SU-DHL-6 (cell line): ENCODE measurements around the gene STEAP4.

Source experiments
- H2AFZ ChIP-seq: fragments of 200-600 bp; sonication (generic); 2 replicates; pipeline ENCODE4 v1.6.1; 2014; ENCODE audit warnings: low read depth, mild to moderate bottlenecking, moderate library complexity, mixed read lengths, antibody characterized with exemption, low read length; ENCODE audit not compliant: severe bottlenecking
- H3F3A ChIP-seq: fragments of 200-600 bp; shearing (Covaris generic); 2 replicates; pipeline ENCODE4 v1.6.0; 2016; ENCODE audit warnings: antibody characterized with exemption, mild to moderate bottlenecking; ENCODE audit not compliant: insufficient read depth
- H3K27ac ChIP-seq: fragments of 200-600 bp; sonication (generic); 2 replicates; pipeline ENCODE4 v1.5.1; 2016; ENCODE audit warnings: low read depth, mild to moderate bottlenecking, low read length, moderate library complexity, mixed read lengths
- H3K27me3 ChIP-seq: fragments of 200-600 bp; sonication (generic), shearing (Covaris generic); 2 replicates; pipeline ENCODE4 v1.6.0; 2014; ENCODE audit warnings: mild to moderate bottlenecking, low read length
- H3K36me3 ChIP-seq: fragments of 200-600 bp; sonication (generic); 2 replicates; pipeline ENCODE4 v1.6.1; 2014; ENCODE audit warnings: mild to moderate bottlenecking, low read length, mixed read lengths
- H3K4me2 ChIP-seq: fragments of 300-600, 200-600 bp; shearing (Covaris generic), sonication (generic); 2 replicates; pipeline ENCODE4 v1.6.0; 2014; ENCODE audit warnings: low read length, low read depth, mild to moderate bottlenecking; ENCODE audit not compliant: poor library complexity, severe bottlenecking
- H3K4me3 ChIP-seq: fragments of 200-600 bp; sonication (generic); 2 replicates; pipeline ENCODE4 v1.5.1; 2014; ENCODE audit warnings: antibody characterized with exemption, low read length, mild to moderate bottlenecking, mixed read lengths; ENCODE audit not compliant: insufficient read depth, poor library complexity, severe bottlenecking
- H3K79me2 ChIP-seq: fragments of 200-600 bp; sonication (generic); 2 replicates; pipeline ENCODE4 v1.6.1; 2014; ENCODE audit warnings: mild to moderate bottlenecking, low read length, moderate library complexity; ENCODE audit not compliant: insufficient read depth
- H3K9ac ChIP-seq: fragments of 200-600 bp; sonication (generic); 2 replicates; pipeline ENCODE4 v1.7.0; 2014; ENCODE audit warnings: mild to moderate bottlenecking, low read length
- H3K9me2 ChIP-seq: fragments of 200-600 bp; sonication (generic); replicated peaks from 2 replicates; pipeline ENCODE4 v1.6.1; 2014; ENCODE audit warnings: low read length; ENCODE audit not compliant: insufficient read depth
- H3K9me3 ChIP-seq: fragments of 200-600 bp; sonication (generic); 2 replicates; pipeline ENCODE4 v1.6.1; 2014; ENCODE audit warnings: low read length, mixed read lengths; ENCODE audit not compliant: insufficient read depth
- H4K20me1 ChIP-seq: fragments of 200-600 bp; sonication (generic); 2 replicates; pipeline ENCODE4 v1.6.1; 2014; ENCODE audit warnings: low read depth, mild to moderate bottlenecking, antibody characterized with exemption, low read length, moderate library complexity, mixed read lengths
- CTCF ChIP-seq: fragments of 200-600 bp; sonication (generic); IDR thresholded peaks from one replicate; pipeline ENCODE4 v1.5.1; 2017; ENCODE audit warnings: antibody characterized with exemption, mild to moderate bottlenecking, low read length, moderate library complexity; ENCODE audit not compliant: insufficient read depth, poor library complexity, severe bottlenecking
- EZH2phosphoT487 ChIP-seq: fragments of 200-600 bp; sonication (generic), shearing (Covaris generic); conservative IDR thresholded peaks from 2 replicates; pipeline ENCODE4 v1.6.1; 2018; ENCODE audit warnings: mild to moderate bottlenecking, antibody characterized with exemption, low read length, moderate library complexity, mixed read lengths

The STEAP4 gene

GRCh38 chr7:88223265-88223664 lies 83.4 kb downstream of the STEAP4 start:
- Histone ChIP-seq H3K9ac (no peak overlapping the region), H3K27me3 (no peaks in the 10 kb centered on the region), H3K9me3 (no peaks in the 10 kb centered on the region), H3K4me3 (no peak overlapping the region), H3K79me2 (peaks cover 15% of the 10 kb centered on the region; the same call in 1 of the 2 replicates), H3K27ac (no peak overlapping the region), H3K4me2 (no peak overlapping the region), H2AFZ (no peak overlapping the region), H3K36me3 (no peaks in the 10 kb centered on the region), H3K9me2 (no peaks in the 10 kb centered on the region), H4K20me1 (no peaks in the 10 kb centered on the region), H3F3A (peaks cover 11% of the 10 kb centered on the region)
- TF ChIP-seq CTCF (no peak), EZH2phosphoT487 (no peak)
